Naive thymus-derived CD4-positive, alpha-beta T cell (primary cell): ENCODE measurements around the gene NPAS2. TPM values are rescaled to one million over a fixed set of nuclear protein-coding genes. Genes with fewer than 3 reads are reported as not detected.

ENCODE experiments used
- ATAC-seq: fragments of 150-1000 bp; cut with Tn5 transposase; 2 replicates; pipeline ENCODE4 v1.10.0; 2021; ENCODE audit warnings: mild to moderate bottlenecking, moderate library complexity
- CTCF ChIA-PET: fragments of 350-600 bp; sonication (Branson Sonifier 250); formaldehyde crosslinking; loops from one replicate; lab custom pipeline; 2021; ENCODE audit warnings: antibody characterized with exemption; lab: Charles Lee
- POLR2A ChIA-PET: fragments of 350-600 bp; sonication (Branson Sonifier 250); formaldehyde crosslinking; loops from one replicate; lab custom pipeline; 2021; ENCODE audit warnings: antibody characterized with exemption, inconsistent platforms; lab: Charles Lee
- DNase-seq, 9 donors: peaks; one replicate each; pipeline versions ENCODE4 v3.0.0 to v3.0.0-alpha.2; 2020 to 2022; ENCODE audit warnings: mixed read lengths in 1 of 9
- H3K27ac ChIP-seq: one replicate; pipeline ENCODE4 v1.7.0; 2013; ENCODE audit warnings: mild to moderate bottlenecking, low read depth, low read length, moderate library complexity
- H3K27me3 ChIP-seq, 2 donors: one replicate each; pipeline ENCODE4 v1.7.0; 2013; ENCODE audit warnings: low read length in 2 of 2, mild to moderate bottlenecking in 2 of 2, moderate library complexity in 2 of 2; ENCODE audit not compliant: control insufficient read depth in 2 of 2, insufficient read depth in 2 of 2
- H3K36me3 ChIP-seq, 3 experiments: 1 replicate in 2 of 3; 2 replicates in 1 of 3; pipeline ENCODE4 v1.7.0; 2013; ENCODE audit warnings: low read length in 3 of 3, mild to moderate bottlenecking in 3 of 3, moderate library complexity in 1 of 3; ENCODE audit not compliant: insufficient read depth in 3 of 3, control insufficient read depth in 2 of 3
- H3K4me1 ChIP-seq, 2 donors: one replicate each; pipeline ENCODE4 v1.7.0; 2013; ENCODE audit warnings: low read length in 2 of 2, mild to moderate bottlenecking in 2 of 2, moderate library complexity in 1 of 2; ENCODE audit not compliant: control insufficient read depth in 2 of 2, insufficient read depth in 2 of 2
- H3K4me3 ChIP-seq: 2 replicates; pipeline ENCODE4 v1.7.0; 2013; ENCODE audit warnings: mild to moderate bottlenecking, low read length
- H3K9me3 ChIP-seq, 3 experiments: 1 replicate in 2 of 3; 2 replicates in 1 of 3; pipeline ENCODE4 v1.7.0; 2013; ENCODE audit warnings: low read length in 3 of 3; ENCODE audit not compliant: control insufficient read depth in 2 of 3
- H3K27ac Mint-ChIP-seq, 9 donors: one replicate each; pipeline ENCODE4 v1.8.0; 2020 to 2022; ENCODE audit warnings: mixed read lengths in 9 of 9, mild to moderate bottlenecking in 8 of 9, moderate library complexity in 5 of 9, inconsistent platforms in 2 of 9
- H3K27me3 Mint-ChIP-seq, 5 donors: one replicate each; pipeline ENCODE4 v1.8.0; 2021 to 2022; ENCODE audit warnings: mixed read lengths in 5 of 5, mild to moderate bottlenecking in 1 of 5
- H3K36me3 Mint-ChIP-seq, 5 donors: one replicate each; pipeline ENCODE4 v1.8.0; 2020 to 2022; ENCODE audit warnings: mixed read lengths in 5 of 5, mild to moderate bottlenecking in 3 of 5, inconsistent platforms in 1 of 5
- H3K4me1 Mint-ChIP-seq, 7 donors: one replicate each; pipeline ENCODE4 v1.8.0; 2020 to 2022; ENCODE audit warnings: mixed read lengths in 7 of 7, mild to moderate bottlenecking in 3 of 7, inconsistent platforms in 1 of 7
- H3K4me3 Mint-ChIP-seq, 10 donors: one replicate each; pipeline ENCODE4 v1.8.0; 2020 to 2022; ENCODE audit warnings: mild to moderate bottlenecking in 10 of 10, mixed read lengths in 10 of 10, moderate library complexity in 6 of 10, inconsistent platforms in 2 of 10
- H3K9me3 Mint-ChIP-seq, 11 donors: one replicate each; pipeline ENCODE4 v1.8.0; 2020 to 2022; ENCODE audit warnings: mixed read lengths in 11 of 11, mild to moderate bottlenecking in 4 of 11, inconsistent platforms in 1 of 11, moderate library complexity in 1 of 11
- intact Hi-C, 2 donors: fragments of 100-400 bp; cut with micrococcal nuclease; formaldehyde crosslinking; loops; one replicate each; pipeline ENCODE4 v1.15.1; 2023
- polyA plus RNA-seq, 2 donors: library from polyadenylated mRNA; unstranded; fragments of 300-500 nt; fragmentation: Illumina TruSeq; gene quantifications; one replicate each; pipeline ENCODE4 v1.2.3, GENCODE V29; 2021
- total RNA-seq, 6 experiments: library from RNA in 5 of 6; stranded (reverse) in 5 of 6; gene quantifications; 1 replicate in 5 of 6; 2 replicates in 1 of 6; pipeline ENCODE4 v1.2.3 and lab custom pipeline; 2021 to 2026

Gene NPAS2
- total and polyA plus RNA-seq, 7 experiments from 2014 or later: 1.2 to 15.0 (median 8.3) TPM

- Histone ChIP-seq H3K4me1 (no peaks in the 10 kb centered on the region), H3K27me3 (no peaks in the 10 kb centered on the region), H3K9me3 (no peaks in the 10 kb centered on the region), H3K36me3 (no peaks in the 10 kb centered on the region), H3K27ac (no peak overlapping the region), H3K4me3 (no peak overlapping the region)
- POLR2A ChIA-PET: interaction anchor here (1.1 kb wide), 1 partner anchor 31 kb away, joined by 3 read pairs; no protein-coding TSS in a partner anchor
- intact Hi-C loops: no loop called here
- no peaks in the 10 kb centered on the region for H3K9me3 Mint-ChIP-seq
- no peak overlapping the region for H3K27ac Mint-ChIP-seq
- ATAC-seq (no peak), DNase-seq (no peak)
- peaks cover 0 to 4% (median 0%) of the 10 kb centered on the region in 5 donors for H3K36me3 Mint-ChIP-seq
- CTCF ChIA-PET: no interaction called here
- no peak overlapping the region for H3K4me3 Mint-ChIP-seq
- H3K27me3 Mint-ChIP-seq: peaks cover 0 to 4% (median 0%) of the 10 kb centered on the region in 5 donors
- peaks cover 0 to 2% (median 0%) of the 10 kb centered on the region in 7 donors for H3K4me1 Mint-ChIP-seq
Measured at GRCh38 chr2:101032084-101032776, 212.3 kb downstream of the NPAS2 start.

GRCh38 chr2:101036562-101036961, 216.6 kb downstream of the NPAS2 start:
- peaks cover 0 to 4% (median 0%) of the 10 kb centered on the region in 5 donors for H3K27me3 Mint-ChIP-seq
- CTCF ChIA-PET: interaction anchor here (0.9 kb wide), 1 partner anchor 169 kb away, joined by 3 read pairs; no protein-coding TSS in a partner anchor
- Histone ChIP-seq H3K4me3 (no peak overlapping the region), H3K27ac (no peak overlapping the region), H3K4me1 (no peaks in the 10 kb centered on the region), H3K27me3 (no peaks in the 10 kb centered on the region), H3K9me3 (no peaks in the 10 kb centered on the region), H3K36me3 (peaks cover 0 to 3% (median 0%) of the 10 kb centered on the region in 3 experiments)
- H3K27ac Mint-ChIP-seq: no peak overlapping the region
- H3K36me3 Mint-ChIP-seq: peaks cover 0 to 12% (median 0%) of the 10 kb centered on the region in 5 donors
- H3K4me1 Mint-ChIP-seq: peaks cover 0 to 6% (median 0%) of the 10 kb centered on the region in 7 donors
- no peaks in the 10 kb centered on the region for H3K9me3 Mint-ChIP-seq
- ATAC-seq (no peak), DNase-seq (no peak)
- no peak overlapping the region for H3K4me3 Mint-ChIP-seq
- intact Hi-C loops: loop anchor here (1.0 to 5.0 kb wide), 2 partner anchors 116 to 169 kb away; partner anchors contain the start of gene TBC1D8 (in 2 of the 2)
- POLR2A ChIA-PET: interaction anchor here (0.6 kb wide), 1 partner anchor 19 kb away, joined by 4 read pairs; no protein-coding TSS in a partner anchor

DNA sequence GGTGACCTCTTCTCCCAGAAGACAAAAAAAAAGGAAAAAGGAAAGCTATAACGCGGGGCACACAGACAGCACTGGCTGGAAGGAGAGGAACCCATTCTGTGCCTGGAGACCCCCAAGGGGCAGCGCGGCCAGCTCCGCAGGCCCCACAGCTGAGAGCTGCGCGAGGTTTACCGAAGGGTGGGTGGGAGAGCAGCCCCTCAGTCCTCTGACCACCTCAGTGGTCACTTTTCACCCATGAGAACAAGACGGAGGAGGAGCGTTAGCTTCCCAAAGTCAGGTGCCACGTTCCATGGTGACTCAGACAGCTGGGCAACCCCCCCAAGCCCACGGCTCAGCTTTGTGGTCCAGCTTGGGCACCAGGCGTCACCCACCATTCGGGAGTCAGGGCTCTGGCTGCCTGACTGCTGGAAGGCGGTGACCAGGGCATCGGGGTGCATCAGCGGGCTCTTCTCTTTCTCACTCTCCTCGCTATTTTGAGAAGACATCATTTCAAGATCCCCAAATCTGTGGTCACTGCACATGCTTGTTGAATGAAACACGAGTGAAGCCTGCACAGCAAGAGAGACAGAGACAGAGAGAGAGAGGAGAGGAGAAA, 217.3 kb downstream of the NPAS2 start:
- Histone ChIP-seq H3K27ac (no peak overlapping the region), H3K4me1 (no peaks in the 10 kb centered on the region), H3K27me3 (no peaks in the 10 kb centered on the region), H3K36me3 (peaks cover 0 to 3% (median 0%) of the 10 kb centered on the region in 3 experiments), H3K4me3 (no peak overlapping the region), H3K9me3 (no peaks in the 10 kb centered on the region)
- Mint-ChIP-seq H3K4me1 (peaks cover 0 to 6% (median 0%) of the 10 kb centered on the region in 7 donors), H3K4me3 (no peak overlapping the region), H3K9me3 (no peaks in the 10 kb centered on the region), H3K36me3 (peaks cover 0 to 12% (median 0%) of the 10 kb centered on the region in 5 donors), H3K27me3 (peaks cover 0 to 4% (median 0%) of the 10 kb centered on the region in 5 donors), H3K27ac (no peak overlapping the region)
- CTCF ChIA-PET: interaction anchor here (0.9 to 1.2 kb wide), 2 partner anchors 15 to 168 kb away, joined by 3 read pairs; no protein-coding TSS in a partner anchor
- ATAC-seq (no peak), DNase-seq (no peak)
- POLR2A ChIA-PET: interaction anchor here (0.6 kb wide), 1 partner anchor 20 kb away, joined by 4 read pairs; no protein-coding TSS in a partner anchor
- intact Hi-C loops: loop anchor here (5.0 kb wide), 1 partner anchor 115 kb away; the partner anchor contains the start of gene TBC1D8 (in 2 of the 2)

DNA sequence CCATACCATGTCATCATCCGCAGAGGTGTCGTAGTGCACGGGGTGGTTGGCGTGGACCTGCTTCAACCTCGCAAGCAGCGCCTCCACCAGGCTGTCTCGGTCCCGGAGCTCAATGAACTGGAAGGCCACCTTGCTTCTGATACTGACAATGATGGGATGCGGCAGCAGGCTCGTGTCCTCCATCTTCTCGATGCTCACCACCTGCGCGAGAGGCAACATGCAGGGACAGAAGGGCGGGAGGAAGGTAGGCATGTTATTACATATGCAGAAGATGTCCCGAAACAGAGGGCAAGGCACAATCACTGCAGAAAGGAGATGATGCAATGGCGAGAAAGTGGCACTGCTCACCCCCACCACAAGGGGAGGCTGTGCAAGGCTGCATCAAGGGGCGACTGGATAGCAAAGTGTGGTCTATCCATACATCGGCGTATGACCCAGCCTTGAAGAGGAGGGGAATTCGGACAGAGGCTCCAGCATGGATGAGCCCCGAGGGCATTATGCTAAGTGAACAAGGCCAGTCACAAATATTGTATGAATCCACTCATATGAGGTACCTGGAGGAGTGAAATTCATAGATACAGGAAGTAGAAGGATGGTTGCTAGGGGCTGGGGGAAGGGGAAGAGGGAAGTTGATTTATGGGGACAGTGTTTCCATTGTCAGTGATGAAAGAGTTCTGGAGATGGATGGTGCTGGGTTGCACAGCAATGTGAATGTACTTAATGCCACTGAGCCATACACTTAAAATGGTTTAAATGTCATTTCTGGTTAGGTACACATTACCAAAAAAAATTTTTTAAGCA, 218.7 kb downstream of the NPAS2 start:
- peak; percentile 38 for ATAC-seq
- Histone ChIP-seq H3K36me3 (peaks cover 0 to 3% (median 0%) of the 10 kb centered on the region in 3 experiments), H3K4me1 (no peaks in the 10 kb centered on the region), H3K9me3 (no peaks in the 10 kb centered on the region), H3K27me3 (no peaks in the 10 kb centered on the region), H3K4me3 (no peak overlapping the region), H3K27ac (no peak overlapping the region)
- no peaks in the 10 kb centered on the region for H3K9me3 Mint-ChIP-seq
- no peak overlapping the region for H3K4me3 Mint-ChIP-seq
- H3K4me1 Mint-ChIP-seq: peaks cover 0 to 6% (median 0%) of the 10 kb centered on the region in 7 donors
- ChIA-PET POLR2A (no interaction called here), CTCF (interaction anchor here (1.2 kb wide), 1 partner anchor 16 kb away, joined by 3 read pairs; no protein-coding TSS in a partner anchor)
- peaks cover 0 to 4% (median 0%) of the 10 kb centered on the region in 5 donors for H3K27me3 Mint-ChIP-seq
- intact Hi-C loops: loop anchor here (5.0 kb wide), 1 partner anchor 114 kb away; the partner anchor contains the start of gene TBC1D8 (in 2 of the 2)
- peaks cover 0 to 8% (median 0%) of the 10 kb centered on the region in 5 donors for H3K36me3 Mint-ChIP-seq
- H3K27ac Mint-ChIP-seq: peak overlapping the region in 2 of 9 donors; percentile 8 to 21
- DNase-seq: no peak

DNA sequence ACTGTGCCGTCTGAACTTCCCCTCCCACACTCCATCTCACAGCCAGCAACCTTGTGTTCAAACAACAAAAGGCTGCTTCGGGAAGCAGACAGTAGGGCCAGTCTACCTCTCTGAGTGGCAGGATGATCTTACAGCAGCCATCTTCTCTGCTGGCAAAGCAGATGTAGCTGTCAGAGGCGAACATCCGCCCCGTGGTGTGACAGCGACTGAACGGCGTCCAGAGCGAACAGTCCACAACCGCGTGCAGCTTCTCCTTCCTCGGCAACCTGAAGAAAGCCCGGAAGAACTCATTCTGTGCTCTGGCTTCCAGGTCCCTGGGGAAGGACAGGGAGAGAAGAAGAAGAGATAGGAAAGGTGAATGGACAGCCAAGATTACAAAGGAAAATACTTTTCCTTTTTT, 220.1 kb downstream of the NPAS2 start:
- no peak overlapping the region for H3K4me3 ChIP-seq
- no peak overlapping the region for H3K4me3 Mint-ChIP-seq
- DNase-seq (no peak), ATAC-seq (no peak)
- H3K36me3 Mint-ChIP-seq: peaks cover 0 to 8% (median 0%) of the 10 kb centered on the region in 5 donors
- H3K27me3 Mint-ChIP-seq: no peaks in the 10 kb centered on the region
- no peaks in the 10 kb centered on the region for H3K27me3 ChIP-seq
- intact Hi-C loops: no loop called here
- POLR2A ChIA-PET: no interaction called here
- no peaks in the 10 kb centered on the region for H3K9me3 ChIP-seq
- H3K9me3 Mint-ChIP-seq: no peaks in the 10 kb centered on the region
- H3K27ac ChIP-seq: no peak overlapping the region
- peaks cover 0 to 3% (median 0%) of the 10 kb centered on the region in 3 experiments for H3K36me3 ChIP-seq
- H3K4me1 ChIP-seq: no peaks in the 10 kb centered on the region
- peaks cover 0 to 6% (median 0%) of the 10 kb centered on the region in 7 donors for H3K4me1 Mint-ChIP-seq
- CTCF ChIA-PET: interaction anchor here (0.7 kb wide), 1 partner anchor 186 kb away, joined by 4 read pairs; no protein-coding TSS in a partner anchor
- no peak overlapping the region for H3K27ac Mint-ChIP-seq

- H3K9me3 Mint-ChIP-seq: no peaks in the 10 kb centered on the region
- H3K27me3 ChIP-seq: no peaks in the 10 kb centered on the region
- intact Hi-C loops: no loop called here
- H3K36me3 ChIP-seq: peaks cover 0 to 3% (median 0%) of the 10 kb centered on the region in 3 experiments
- ChIA-PET POLR2A (no interaction called here), CTCF (no interaction called here)
- no peaks in the 10 kb centered on the region for H3K27me3 Mint-ChIP-seq
- no peaks in the 10 kb centered on the region for H3K4me1 ChIP-seq
- H3K4me3 ChIP-seq: no peak overlapping the region
- no peaks in the 10 kb centered on the region for H3K9me3 ChIP-seq
- H3K36me3 Mint-ChIP-seq: peaks cover 0 to 8% (median 0%) of the 10 kb centered on the region in 5 donors
- no peak for DNase-seq
- ATAC-seq: no peak
- H3K4me3 Mint-ChIP-seq: no peak overlapping the region
- H3K27ac Mint-ChIP-seq: no peak overlapping the region
- peaks cover 0 to 6% (median 0%) of the 10 kb centered on the region in 7 donors for H3K4me1 Mint-ChIP-seq
- H3K27ac ChIP-seq: no peak overlapping the region
Measured at GRCh38 chr2:101040761-101041160, 220.8 kb downstream of the NPAS2 start.
